ENCODE data around the gene CLEC2L.

DNA sequence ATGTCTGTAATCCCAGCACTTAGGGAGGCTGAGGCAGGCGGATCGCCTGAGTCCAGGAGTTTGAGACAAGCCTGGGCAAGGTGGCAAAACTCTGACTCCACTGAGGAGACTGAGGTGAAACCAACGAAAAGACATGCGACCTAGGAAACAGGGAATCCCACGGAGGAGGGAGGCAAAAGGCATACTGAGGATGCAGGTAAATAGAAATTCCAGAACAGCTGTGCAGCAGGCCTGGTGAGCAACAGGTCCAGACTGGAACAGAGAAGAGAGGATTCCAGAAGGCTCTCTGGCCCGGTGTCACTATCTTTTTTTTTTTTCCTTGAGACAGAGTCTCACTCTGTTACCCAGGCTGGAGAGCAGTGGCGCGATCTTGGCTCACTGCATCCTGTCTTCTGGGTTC is 47.3 kb upstream of the CLEC2L start:
- TF ChIP-seq, protein P1, sequence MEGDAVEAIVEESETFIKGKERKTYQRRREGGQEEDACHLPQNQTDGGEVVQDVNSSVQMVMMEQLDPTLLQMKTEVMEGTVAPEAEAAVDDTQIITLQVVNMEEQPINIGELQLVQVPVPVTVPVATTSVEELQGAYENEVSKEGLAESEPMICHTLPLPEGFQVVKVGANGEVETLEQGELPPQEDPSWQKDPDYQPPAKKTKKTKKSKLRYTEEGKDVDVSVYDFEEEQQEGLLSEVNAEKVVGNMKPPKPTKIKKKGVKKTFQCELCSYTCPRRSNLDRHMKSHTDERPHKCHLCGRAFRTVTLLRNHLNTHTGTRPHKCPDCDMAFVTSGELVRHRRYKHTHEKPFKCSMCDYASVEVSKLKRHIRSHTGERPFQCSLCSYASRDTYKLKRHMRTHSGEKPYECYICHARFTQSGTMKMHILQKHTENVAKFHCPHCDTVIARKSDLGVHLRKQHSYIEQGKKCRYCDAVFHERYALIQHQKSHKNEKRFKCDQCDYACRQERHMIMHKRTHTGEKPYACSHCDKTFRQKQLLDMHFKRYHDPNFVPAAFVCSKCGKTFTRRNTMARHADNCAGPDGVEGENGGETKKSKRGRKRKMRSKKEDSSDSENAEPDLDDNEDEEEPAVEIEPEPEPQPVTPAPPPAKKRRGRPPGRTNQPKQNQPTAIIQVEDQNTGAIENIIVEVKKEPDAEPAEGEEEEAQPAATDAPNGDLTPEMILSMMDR (conservative IDR thresholded peaks at IDR 0.05) = no peak
- TF ChIP-seq EZH2 (IDR thresholded peaks at IDR 0.05; ENCODE audit: low read depth) = no peak

All from PC-9 (cell line).